GM12878 (cell line): Measurements from ENCODE around the gene PDZD8.
"Not testable (repeated sequence)": the region's sequence is repeated elsewhere in the genome, so short reads cannot be mapped to it uniquely, and the experiment has no call there.

Source experiments
- BACH1 ChIP-seq: fragments of 450-650 bp; IDR thresholded peaks from 2 replicates; pipeline ENCODE4 v1.6.1; 2017; ENCODE audit warnings: mild to moderate bottlenecking, borderline replicate concordance
- CEBPB ChIP-seq, 2 experiments: fragments of 150-350 bp in 1 of 2; IDR thresholded peaks; 2 replicates each; pipeline ENCODE4 v1.6.1; 2012 to 2014; ENCODE audit warnings: low read depth in 2 of 2, low read length in 2 of 2, borderline replicate concordance in 1 of 2, inconsistent platforms in 1 of 2
- CHD4 ChIP-seq: fragments of 200-600 bp; sonication (generic); IDR thresholded peaks from 2 replicates; pipeline ENCODE4 v1.6.1; 2016; ENCODE audit warnings: mild to moderate bottlenecking
- DPF2 ChIP-seq: fragments of 450-650 bp; IDR thresholded peaks from 2 replicates; pipeline ENCODE4 v1.6.1; 2017; ENCODE audit warnings: mild to moderate bottlenecking
- ESRRA ChIP-seq: IDR thresholded peaks from 2 replicates; pipeline ENCODE4 v1.6.1; 2012; ENCODE audit warnings: mild to moderate bottlenecking, low read length, improper control_type of control experiment
- HDAC6 ChIP-seq: fragments of 200-600 bp; sonication (generic); IDR thresholded peaks from one replicate; pipeline ENCODE4 v1.8.0; 2017; ENCODE audit warnings: antibody characterized with exemption; ENCODE audit not compliant: unreplicated experiment
- POLR2A ChIP-seq: IDR thresholded peaks from 2 replicates; pipeline ENCODE4 v1.6.1; 2011; ENCODE audit warnings: low read depth, mild to moderate bottlenecking, low read length
- RCOR1 ChIP-seq: conservative IDR thresholded peaks from 2 replicates; pipeline ENCODE4 v1.6.1; 2012; ENCODE audit warnings: low read depth, low read length, improper control_type of control experiment
- SP1 ChIP-seq: IDR thresholded peaks from one replicate; pipeline ENCODE4 v1.6.1; 2011; ENCODE audit warnings: low read depth, low read length
- TF ChIP-seq, protein P1 (sequence below): IDR thresholded peaks from 2 replicates; pipeline ENCODE4 v1.6.1; 2012; ENCODE audit warnings: low read depth, low read length, improper control_type of control experiment
- TF ChIP-seq, protein P2 (sequence below): fragments of 450-650 bp; IDR thresholded peaks from 2 replicates; pipeline ENCODE4 v1.6.1; 2016; ENCODE audit warnings: mild to moderate bottlenecking, moderate library complexity, borderline replicate concordance
- TF ChIP-seq, protein P3 (sequence below), 3 experiments: IDR thresholded peaks in 2 of 3; conservative IDR thresholded peaks in 1 of 3; 2 replicates each; pipeline ENCODE4 v1.5.1; 2011; ENCODE audit warnings: low read depth in 3 of 3, low read length in 3 of 3, mild to moderate bottlenecking in 3 of 3, control low read depth in 2 of 3, moderate library complexity in 2 of 3, inconsistent platforms in 1 of 3, mixed read lengths in 1 of 3; ENCODE audit not compliant: control insufficient read depth in 2 of 3, insufficient read depth in 1 of 3; ENCODE audit errors: extremely low read depth in 1 of 3
- TF ChIP-seq, protein P4 (sequence below): fragments of 450-650 bp; IDR thresholded peaks from 2 replicates; pipeline ENCODE4 v1.6.1; 2017; ENCODE audit warnings: mild to moderate bottlenecking

DNA sequence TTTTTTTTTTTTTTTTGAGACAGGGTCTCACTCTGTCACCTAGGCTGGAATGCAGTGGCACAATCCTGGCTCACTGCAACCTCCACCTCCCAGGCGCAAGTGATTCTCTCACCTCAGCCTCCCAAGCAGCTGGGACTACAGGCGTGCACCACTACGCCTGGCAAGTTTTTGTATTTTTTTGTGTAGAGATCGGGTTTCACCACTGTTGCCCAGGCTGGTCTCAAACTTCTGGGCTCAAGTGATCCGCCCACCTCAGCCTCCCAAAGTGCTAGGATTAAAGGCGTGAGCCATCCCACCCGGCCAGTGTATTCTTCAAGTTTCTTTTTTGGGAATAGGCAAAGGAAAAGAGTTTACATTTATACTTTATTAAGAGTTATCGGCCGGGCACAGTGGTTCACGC lies 84.4 kb downstream of the PDZD8 start:
- TF ChIP-seq SP1; RCOR1; BACH1; HDAC6; POLR2A; ESRRA; DPF2; CEBPB (IDR thresholded peaks at IDR 0.05; ENCODE audit: borderline replicate concordance in 1 of 2, low read depth in 2 of 2, low read length in 2 of 2); CHD4: not testable (repeated sequence)
- TF ChIP-seq, protein P1, sequence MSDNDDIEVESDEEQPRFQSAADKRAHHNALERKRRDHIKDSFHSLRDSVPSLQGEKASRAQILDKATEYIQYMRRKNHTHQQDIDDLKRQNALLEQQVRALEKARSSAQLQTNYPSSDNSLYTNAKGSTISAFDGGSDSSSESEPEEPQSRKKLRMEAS, result not testable (repeated sequence)
- TF ChIP-seq, protein P2, sequence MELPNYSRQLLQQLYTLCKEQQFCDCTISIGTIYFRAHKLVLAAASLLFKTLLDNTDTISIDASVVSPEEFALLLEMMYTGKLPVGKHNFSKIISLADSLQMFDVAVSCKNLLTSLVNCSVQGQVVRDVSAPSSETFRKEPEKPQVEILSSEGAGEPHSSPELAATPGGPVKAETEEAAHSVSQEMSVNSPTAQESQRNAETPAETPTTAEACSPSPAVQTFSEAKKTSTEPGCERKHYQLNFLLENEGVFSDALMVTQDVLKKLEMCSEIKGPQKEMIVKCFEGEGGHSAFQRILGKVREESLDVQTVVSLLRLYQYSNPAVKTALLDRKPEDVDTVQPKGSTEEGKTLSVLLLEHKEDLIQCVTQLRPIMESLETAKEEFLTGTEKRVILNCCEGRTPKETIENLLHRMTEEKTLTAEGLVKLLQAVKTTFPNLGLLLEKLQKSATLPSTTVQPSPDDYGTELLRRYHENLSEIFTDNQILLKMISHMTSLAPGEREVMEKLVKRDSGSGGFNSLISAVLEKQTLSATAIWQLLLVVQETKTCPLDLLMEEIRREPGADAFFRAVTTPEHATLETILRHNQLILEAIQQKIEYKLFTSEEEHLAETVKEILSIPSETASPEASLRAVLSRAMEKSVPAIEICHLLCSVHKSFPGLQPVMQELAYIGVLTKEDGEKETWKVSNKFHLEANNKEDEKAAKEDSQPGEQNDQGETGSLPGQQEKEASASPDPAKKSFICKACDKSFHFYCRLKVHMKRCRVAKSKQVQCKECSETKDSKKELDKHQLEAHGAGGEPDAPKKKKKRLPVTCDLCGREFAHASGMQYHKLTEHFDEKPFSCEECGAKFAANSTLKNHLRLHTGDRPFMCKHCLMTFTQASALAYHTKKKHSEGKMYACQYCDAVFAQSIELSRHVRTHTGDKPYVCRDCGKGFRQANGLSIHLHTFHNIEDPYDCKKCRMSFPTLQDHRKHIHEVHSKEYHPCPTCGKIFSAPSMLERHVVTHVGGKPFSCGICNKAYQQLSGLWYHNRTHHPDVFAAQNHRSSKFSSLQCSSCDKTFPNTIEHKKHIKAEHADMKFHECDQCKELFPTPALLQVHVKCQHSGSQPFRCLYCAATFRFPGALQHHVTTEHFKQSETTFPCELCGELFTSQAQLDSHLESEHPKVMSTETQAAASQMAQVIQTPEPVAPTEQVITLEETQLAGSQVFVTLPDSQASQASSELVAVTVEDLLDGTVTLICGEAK, result not testable (repeated sequence)
- TF ChIP-seq, protein P3, sequence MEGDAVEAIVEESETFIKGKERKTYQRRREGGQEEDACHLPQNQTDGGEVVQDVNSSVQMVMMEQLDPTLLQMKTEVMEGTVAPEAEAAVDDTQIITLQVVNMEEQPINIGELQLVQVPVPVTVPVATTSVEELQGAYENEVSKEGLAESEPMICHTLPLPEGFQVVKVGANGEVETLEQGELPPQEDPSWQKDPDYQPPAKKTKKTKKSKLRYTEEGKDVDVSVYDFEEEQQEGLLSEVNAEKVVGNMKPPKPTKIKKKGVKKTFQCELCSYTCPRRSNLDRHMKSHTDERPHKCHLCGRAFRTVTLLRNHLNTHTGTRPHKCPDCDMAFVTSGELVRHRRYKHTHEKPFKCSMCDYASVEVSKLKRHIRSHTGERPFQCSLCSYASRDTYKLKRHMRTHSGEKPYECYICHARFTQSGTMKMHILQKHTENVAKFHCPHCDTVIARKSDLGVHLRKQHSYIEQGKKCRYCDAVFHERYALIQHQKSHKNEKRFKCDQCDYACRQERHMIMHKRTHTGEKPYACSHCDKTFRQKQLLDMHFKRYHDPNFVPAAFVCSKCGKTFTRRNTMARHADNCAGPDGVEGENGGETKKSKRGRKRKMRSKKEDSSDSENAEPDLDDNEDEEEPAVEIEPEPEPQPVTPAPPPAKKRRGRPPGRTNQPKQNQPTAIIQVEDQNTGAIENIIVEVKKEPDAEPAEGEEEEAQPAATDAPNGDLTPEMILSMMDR (IDR thresholded peaks at IDR 0.05 in 2 of 3, conservative IDR thresholded peaks at IDR 0.05 in 1 of 3; ENCODE audit: control insufficient read depth in 2 of 3, extremely low read depth in 1 of 3, insufficient read depth in 1 of 3, low read depth in 3 of 3, low read length in 3 of 3), result not testable (repeated sequence)
- TF ChIP-seq, protein P4, sequence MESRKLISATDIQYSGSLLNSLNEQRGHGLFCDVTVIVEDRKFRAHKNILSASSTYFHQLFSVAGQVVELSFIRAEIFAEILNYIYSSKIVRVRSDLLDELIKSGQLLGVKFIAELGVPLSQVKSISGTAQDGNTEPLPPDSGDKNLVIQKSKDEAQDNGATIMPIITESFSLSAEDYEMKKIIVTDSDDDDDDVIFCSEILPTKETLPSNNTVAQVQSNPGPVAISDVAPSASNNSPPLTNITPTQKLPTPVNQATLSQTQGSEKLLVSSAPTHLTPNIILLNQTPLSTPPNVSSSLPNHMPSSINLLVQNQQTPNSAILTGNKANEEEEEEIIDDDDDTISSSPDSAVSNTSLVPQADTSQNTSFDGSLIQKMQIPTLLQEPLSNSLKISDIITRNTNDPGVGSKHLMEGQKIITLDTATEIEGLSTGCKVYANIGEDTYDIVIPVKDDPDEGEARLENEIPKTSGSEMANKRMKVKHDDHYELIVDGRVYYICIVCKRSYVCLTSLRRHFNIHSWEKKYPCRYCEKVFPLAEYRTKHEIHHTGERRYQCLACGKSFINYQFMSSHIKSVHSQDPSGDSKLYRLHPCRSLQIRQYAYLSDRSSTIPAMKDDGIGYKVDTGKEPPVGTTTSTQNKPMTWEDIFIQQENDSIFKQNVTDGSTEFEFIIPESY, result not testable (repeated sequence)
